GM18517 (cell line): ENCODE data around the gene ATP6V0C.
"Not testable (repeated sequence)": the region's sequence is repeated elsewhere in the genome, so short reads cannot be mapped to it uniquely, and the experiment has no call there.

Experiments used
- ATAC-seq: cut with Tn5 transposase; IDR thresholded peaks from one replicate; pipeline ENCODE4 v1.9.1; 2021; ENCODE audit warnings: mild to moderate bottlenecking, moderate library complexity; ENCODE audit not compliant: unreplicated experiment

Gene ATP6V0C

DNA sequence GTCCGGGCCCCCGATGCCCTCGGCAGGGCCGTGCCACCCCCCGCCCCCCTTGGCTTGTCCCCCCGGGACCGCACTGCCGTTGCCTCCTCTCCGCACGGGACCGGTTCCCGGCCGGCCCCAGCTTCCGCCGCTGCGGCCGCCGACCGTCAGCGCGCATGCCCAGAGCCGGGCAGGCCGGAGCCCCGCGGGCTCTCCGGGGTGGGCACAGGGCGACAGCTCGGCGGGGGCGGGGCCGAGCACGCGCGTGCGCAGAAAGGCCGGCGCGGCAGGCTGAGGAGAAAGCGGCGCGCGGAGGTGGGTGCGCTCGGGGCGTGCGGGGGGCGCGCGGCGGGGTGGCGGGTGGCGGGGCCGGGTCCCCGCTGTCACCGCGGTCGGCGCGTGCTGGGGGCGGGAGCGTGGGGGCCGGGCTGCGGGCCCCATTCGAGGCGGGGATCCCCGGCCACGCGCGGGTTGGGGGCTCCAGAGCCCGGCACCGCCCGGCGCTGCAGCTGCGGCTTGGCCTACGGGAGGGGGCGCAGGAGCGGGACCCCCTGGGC is 38.8 kb upstream of the ATP6V0C start, which contains the start of gene TBC1D24:
Gene TBC1D24 (plus strand): TSS at position 251 of the 536 bp plus-strand sequence. CDS start 21,022 bp downstream, outside the sequence.
- ATAC-seq, result peak; percentile 43

DNA sequence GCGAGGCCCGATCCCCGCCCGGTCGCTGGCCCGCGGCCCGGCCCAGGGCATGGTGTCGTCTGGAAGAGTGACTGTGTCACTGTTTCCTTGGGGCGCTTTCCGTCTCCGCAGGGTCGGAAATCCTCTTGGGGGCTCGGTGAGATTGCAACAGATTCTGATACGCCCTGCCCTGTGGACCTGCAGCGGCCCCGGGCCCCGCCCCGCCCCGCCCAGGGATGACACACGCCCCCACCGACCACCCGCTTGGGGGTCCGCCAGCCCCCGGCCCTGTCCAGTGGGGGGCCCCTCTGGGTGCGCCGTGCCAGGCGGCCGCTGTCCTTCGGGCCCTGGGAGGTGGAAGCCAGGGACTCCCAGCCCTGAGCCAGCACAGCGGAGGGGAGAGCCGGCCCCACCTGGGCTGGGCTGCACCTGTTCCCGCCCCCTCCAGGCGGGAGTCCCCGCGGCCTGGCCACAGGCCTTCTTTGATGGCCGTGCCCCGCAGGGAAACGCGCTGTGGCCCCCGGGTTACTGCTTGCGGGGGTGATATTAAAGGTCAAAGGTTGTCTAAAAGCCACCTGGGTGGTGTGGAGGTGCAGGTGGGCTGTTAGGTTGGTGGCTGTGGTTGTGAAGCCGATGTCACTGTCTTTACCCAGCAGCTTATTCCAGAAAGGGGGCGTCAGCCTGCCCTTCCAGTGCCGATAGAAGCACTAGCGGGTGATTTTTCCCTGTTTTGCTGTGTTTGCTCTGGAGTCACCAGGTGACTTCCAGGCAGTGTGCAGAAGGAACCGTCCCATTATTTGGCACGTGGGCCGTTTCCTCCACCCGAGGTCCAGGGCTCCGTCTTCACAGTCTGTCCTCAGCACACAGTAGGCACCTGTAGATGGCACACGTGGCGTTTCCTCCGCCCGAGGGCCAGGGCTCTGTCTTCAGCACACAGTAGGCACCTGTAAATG is 38.1 kb upstream of the ATP6V0C start:
- no peak for ATAC-seq

DNA sequence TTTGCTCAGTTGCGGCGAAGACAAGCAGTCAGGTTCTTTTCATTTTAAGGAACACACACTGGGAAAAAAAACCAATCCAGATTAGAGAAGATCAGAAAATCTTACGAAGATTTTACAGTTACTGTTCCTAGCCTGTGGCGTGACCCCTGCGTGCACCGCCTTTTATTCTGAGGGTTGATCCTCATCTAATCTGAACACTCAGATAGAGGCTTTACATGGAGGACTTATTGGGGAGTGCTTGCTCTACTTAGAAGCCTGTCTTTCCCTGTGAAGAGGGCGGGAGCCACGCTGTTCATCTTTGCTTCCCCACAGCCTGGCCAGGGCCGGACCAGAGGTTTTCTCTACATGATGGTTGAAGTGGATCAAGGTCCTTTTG is 37.4 kb upstream of the ATP6V0C start:
- no peak for ATAC-seq

DNA sequence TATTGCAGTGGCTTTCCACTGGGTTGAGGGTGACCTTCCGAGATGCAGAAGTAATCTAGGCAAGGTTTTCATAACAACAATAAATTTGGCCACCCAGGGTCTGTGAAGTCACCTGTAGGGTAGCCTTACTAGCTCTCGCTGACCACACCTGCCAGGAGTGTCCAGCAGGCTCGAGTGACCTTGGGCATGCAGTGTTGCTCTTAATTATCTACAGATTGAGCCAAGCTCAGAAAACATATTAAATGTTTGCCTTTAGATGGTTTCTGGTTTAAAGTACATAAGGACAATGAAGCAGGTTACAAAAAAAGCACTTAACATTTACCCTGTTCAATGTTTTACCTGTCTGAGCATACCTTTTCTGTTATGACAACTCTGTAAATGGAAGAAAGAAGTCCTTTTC is 37.0 kb upstream of the ATP6V0C start:
- no peak for ATAC-seq

DNA sequence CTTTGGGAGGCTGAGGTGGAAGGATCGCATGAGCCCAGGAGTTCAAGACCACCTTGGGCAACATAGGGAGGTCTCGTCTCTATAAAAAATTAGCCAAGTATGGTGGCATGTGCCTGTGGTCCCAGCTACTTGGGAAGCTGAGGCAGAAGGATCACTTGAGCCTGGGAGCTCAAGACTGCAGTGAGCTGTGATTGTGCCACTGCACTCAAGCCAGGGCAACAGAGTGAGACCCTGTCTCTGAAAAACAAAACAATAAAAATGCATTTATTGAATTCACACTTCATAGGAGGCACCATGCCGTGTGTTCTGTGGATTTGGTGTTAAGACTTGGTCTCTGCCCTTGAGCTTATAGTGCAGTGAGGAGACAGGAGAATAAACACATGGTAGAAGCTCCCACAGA is 36.4 kb upstream of the ATP6V0C start:
- ATAC-seq, result no peak

DNA sequence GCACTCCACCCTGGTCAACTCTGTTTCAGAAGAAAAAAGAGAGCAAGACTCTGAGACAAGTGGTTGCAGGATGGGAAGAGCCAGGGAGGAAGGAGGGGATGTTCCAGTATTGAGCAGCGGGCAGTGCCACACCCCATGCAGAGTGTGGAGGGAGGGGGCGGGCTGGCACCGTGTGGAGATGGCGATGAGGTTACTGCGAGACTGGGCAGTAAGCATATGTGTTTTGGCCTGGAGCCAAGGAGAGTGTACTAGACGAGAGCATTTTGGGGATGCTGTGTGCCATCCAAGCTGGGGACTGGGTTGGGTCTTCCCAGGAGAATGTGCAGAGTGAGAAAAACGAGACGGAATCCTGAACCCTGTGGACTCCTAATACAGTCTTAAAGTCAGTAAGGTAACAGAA is 35.5 kb upstream of the ATP6V0C start:
- ATAC-seq, result no peak

DNA sequence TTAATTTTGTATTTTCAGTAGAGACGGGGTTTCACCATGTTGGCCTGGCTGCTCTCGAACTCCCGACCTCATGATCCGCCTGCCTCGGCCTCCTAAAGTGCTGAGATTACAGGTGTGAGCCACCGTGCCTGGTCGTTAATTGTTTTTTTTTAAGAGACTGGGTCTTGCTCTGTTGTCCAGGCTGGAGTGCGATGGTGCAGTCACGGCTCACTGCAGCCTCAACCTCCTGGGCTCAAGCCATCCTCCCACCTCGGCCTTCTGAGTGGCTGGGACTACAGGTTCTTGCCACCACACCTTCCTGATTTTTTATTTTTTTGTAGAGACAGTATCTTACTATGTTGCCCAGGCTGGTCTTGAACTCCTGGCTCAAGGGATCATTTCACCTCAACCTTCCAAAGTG is 33.8 kb upstream of the ATP6V0C start:
- not testable (repeated sequence) for ATAC-seq

DNA sequence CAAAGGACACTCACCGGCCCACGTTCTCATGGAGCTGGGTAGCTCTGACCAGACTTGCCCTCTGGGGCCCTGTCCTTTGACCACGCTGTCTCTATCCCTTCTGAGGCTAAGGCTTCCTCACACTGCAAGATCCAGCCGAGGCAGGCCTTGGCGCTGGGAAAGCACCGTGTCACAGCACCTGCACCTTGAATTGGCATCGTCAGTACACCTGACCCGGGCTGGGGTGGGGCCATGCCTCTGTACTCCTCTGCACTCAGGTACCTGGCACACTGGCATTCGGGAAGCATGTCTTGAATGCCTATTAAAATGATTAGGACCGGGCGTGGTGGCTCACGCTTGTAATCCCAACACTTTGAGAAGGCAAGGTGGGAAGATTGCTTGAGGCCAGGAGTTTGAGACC is 32.8 kb upstream of the ATP6V0C start:
- ATAC-seq, result no peak

DNA sequence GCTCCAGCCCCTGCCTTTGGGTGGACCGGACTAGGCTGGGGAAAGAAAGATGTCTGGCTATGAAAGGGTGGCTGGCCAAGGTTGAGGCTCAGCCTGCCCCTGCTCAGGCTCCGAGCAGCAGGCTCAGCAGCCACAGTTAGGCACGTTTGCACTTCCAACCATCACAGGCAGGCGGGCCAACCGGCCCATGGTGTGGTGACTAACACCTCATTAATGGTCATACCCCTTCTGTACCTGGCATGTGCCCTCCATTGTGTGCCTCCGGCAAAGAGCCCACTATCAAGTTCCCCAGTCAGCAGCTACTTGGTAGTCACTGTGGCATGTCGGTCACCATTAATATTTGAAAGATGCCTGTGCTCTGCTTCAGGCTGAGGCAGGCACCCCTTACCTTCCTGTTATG is 32.1 kb upstream of the ATP6V0C start:
- ATAC-seq, result no peak

DNA sequence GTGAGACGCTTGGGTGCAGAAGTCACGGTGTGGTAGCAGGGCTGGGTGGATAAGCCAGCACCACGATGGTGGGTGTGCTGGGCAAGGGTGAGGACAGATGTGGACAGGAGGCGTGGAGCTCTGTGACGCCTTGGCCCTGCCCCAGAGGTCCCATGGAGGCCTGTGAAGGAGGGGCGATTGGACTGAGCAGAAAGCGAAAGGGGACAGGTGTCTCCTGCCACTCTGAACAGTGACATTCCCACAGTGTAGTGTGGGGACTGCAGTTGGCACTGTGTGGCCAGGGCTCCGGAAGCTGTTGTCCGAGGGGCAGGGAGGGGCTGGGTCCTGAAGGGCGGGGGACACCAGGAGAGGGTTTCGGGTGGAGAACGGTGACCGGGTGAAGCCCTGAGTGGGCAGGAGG is 31.5 kb upstream of the ATP6V0C start:
- ATAC-seq, result no peak

DNA sequence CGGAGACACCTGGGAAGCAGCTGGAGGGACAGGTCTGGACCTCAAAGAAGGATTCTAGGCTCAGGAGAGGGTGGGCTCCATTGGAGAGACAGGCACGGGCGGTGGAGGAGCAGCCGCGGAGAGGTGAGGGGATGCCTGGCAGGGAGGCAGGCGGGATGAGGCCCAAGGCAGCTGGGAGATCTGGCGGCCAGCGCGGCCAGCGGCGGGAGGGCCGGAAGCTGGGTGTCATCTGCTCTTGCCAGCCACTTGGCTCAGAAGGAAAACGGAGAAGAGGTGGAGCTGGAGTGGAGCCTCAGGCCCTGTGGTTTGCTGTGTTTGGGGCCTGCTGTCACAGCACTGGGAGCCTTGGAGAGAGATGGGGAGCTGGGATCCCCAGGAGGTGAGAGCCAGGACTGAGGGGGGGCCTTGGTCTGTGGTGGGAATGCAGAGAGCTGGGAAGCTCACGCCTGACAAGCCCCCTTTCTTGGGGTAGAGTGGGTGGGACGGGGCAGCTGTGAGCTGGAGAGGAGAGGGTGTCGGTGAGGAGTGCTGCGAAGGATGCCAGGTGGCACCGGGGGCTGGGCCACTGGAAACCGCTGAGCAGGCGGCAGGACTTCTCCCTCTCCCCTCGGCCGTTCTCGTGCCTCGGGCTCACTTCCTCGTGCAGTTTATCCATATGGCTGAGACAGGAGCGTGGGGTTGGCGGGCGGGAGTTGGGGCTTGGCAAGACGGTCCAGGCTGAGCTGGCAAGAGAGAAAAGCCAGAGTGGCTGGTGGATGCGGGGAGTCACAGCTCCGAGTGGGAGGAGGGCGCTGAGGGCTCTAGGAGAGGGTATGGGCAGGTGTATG is 30.8 kb upstream of the ATP6V0C start:
- ATAC-seq, result no peak

DNA sequence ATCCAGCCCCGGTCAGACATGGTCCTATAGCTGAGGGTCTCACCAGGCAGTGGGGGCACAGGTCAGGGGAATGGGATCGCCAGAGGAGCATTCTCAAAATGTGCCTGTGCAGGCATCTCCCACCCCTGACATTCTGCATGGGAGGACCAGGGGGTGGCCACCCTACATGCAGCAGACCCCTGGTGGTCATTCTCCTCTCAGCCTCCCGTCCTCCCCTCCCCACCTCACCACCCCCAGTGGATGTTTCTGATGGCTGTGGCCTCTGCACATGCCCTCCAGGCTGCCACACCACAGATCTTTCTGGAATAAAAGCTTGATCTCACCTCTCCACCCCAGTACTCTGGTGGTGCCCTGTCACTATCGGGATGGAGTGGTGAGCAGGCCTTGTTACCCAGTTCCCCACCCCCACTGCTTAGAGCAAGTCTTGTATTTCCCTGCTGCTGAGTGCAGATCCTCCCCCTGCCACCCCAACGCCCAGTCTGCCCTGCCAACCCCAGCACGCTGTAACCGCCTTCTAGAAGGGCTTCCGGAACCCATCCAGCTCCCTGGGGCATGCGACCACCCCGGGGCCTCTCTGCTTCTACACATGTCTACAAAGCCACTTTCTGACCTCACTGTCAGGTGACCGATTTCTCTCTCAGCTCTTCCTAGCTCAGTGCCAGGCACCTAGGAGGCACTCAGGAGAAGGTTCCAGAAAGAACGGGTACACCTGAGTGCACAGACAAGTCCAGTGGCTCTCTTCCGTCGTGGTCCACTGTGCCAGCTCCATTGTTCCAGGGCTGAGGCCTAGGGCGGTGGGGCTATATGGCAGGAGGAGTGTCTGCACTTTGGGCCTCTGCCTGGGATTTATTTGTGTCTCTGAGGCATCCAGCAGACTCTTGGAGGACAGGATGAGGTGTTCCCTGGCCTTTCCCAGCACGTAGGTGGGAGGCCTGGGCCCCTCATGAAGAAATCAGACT is 29.5 kb upstream of the ATP6V0C start:
- no peak for ATAC-seq

DNA sequence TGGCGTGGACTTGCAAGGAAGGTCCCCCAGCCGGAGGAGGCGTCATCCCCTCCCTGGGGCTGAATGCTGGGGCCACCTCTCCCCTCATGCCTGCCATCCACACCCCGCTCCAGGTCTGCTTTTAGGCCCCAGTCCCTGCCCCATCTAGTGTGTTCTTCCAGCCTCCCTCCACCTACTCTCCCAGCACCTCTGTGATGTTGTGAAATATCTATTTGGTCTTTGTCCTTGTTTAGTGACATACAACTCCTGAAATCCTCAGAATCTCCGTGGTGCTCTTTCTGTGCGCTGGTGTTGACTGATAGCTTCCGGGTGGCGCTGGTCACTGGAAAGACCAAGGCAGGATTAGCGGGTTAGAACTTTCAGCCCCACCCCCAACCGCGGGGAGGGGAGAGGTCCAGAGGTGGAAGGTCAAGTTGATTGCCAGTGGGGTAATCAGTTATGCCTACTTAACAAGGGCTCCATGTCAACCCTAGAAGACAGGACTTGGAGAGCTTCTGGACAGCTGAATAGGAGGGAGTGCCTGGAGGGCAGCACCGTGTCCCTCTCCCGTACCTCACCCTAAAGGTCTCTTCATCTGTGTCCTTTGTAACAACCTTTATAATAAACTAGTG is 28.7 kb upstream of the ATP6V0C start:
- ATAC-seq, result no peak

DNA sequence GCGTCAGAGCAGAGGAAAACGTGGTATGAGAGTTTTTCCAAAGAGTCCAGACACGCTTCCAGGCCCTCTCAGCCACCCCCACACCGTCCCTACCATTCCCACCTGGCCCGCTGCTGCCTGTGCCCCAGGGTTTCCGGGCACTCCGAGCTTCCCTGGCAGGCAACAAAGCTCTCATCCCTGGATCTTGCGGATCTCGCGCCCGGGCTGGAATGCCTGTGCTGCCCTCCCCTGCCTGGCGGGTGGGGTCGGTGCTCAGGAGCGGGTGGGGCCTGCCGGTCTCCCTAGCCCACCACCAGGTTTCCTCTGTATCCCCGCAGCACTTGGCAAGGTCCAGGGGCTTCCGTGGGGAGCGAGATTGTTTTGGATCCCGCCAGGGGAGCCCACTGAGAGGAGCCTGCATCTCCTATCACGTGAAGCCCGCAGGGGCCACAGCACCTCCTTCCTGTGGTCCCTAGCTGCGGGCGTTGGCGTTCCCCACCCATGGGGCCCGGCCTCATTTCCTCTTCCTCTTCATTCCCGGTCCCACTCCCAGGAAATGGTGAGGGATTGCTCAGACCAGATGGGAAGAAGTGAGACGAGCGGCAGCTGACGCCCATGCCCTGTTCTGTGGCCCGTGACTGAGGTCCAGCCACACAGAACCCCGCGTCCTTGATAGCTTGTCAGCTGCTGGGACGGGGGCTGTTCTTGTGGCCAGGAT is 27.8 kb upstream of the ATP6V0C start:
- no peak for ATAC-seq

DNA sequence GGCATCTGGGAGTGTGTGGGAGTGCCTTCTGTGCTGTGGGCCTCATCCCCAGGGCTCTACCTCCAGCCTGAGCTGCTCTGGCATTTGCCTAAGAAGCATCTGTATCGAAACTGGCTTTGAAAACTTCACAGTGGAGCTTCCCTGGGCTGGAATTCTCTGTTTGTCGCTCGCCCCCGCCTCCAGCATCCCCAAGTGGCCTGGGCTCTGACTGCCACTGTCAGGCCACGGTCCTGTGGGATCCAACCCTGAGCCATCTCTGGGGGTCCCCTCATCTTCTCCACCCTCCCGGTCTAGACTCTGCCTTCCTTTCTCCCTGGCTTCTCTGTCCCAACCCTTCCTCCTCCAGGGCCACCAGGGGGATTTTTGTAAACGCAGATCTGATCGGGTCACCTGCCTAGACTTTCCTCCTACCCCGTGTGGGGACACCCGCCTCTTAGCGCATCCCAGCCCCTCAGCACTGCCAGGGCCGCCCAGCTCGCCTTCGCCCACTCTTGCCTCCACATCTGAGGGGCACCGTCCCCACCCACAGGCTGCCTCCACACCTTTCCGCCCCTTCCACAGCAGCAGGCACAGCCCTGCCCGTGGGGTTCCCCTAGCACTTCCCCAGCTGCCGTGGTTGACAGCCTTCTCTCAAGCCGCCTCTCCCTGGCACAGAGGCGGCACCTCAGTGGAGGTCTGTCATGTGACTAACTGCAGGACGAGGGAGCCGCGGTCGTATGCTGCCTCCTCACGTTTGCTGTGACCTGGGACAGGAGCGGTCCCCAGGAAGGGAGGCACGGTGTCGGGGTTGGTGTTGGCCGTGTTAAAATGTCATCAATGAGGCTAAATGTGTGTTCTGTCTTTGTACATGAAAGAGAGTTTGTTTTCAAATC is 26.9 kb upstream of the ATP6V0C start:
- ATAC-seq, result peak; percentile 63

DNA sequence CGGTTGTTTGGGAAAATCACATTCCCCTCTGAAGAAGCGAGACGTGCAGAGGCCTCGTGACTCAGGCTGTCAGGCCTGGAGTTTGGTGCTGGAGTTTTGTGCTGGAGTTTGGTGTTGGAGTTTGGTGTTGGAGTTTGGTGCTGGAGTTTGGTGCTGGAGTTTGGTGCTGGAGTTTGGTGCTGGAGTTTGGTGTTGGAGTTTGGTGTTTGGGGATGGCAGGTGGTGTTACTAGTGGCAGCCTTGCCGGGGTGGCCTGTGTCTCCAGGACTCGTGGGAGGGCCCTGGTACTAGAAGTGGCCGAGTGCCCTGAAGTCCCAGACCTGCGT is 26.3 kb upstream of the ATP6V0C start:
- no peak for ATAC-seq

DNA sequence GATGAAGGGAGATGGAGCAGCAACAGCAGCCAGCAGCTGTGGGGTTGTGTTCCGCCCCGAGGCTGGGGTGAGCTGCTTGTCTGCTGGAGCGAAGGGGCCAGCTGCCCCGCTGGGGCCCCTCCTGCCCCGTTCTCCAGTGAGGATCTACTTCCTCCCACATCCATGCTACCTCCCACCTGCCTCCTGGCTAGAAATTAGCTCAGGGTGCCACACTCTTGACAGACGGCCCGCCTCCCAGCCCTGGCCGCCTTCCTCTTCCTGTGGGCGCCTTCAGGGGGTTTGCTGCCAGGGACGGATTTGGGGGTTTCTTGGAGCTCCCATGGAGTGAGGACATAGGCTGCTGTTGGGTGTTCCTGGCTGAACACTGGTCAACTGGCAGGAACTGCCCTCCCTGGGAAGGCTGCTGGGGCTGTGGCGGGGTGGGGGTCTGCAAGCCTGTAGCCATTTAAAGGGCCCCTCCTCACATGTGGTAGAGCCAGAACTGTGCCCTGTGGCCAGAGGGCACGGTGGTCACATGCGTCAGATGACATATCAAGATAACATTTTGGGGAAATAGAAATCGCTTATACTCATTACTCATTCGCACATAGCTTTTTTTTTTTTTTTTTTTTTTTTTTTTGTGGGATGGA is 25.7 kb upstream of the ATP6V0C start:
- ATAC-seq, result no peak

DNA sequence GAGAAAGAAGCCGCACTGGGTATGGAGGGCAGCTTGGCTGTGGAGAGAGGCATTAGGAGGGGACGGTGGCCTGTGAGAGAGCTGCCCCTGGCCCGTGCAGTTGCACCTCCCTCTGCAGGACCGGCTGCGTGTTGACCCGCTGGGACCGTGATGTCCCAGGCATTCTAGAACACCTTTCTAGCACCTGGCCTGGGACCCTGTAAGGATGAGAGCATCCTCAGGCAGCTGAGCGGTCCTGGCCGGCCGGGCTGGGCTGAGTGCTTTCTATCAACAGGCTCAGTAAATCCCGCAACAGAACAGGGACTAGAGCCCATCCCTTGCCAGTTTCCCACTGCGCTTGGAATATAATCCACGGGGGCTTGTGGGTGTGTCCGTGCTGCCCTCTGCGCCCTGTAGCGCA is 24.2 kb upstream of the ATP6V0C start:
- no peak for ATAC-seq
